Colon (tissue), 2 donors: ENCODE data around the gene NDUFAF2.
"Not testable (repeated sequence)": the region's sequence is repeated elsewhere in the genome, so short reads cannot be mapped to it uniquely, and the experiment has no call there.

Source experiments
- FAIRE-seq: peaks from 2 replicates; lab custom pipeline; 2012; peaks lifted over from hg19 to GRCh38; lab: Jason Lieb, UNC
- donor health status: control.
- donor health status: control.

NDUFAF2 gene

DNA sequence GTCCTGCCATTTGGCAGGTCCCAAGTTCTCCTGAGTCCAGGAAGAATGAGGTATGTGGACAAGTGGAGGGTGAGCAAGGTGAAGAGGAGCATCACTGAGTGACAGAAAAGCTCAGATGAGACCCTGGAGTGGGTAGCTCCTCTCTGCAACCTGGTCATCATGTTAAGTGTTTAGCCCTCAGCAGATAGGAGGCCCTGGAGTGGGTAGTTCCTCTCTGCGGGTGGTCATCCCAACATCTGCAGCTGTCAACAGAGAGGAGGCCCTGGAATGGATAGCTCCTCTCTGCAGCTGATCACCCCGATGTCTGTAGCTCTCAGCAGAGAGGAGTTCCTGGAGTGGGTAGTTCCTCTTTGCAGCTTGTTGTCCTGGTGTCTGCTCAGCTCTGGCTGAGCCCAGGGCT is 48.4 kb downstream of the NDUFAF2 start:
- FAIRE-seq, result no peak

- FAIRE-seq, result no peak
Observed at GRCh38 chr5:60993875-60994571, 49.0 kb downstream of the NDUFAF2 start.

DNA sequence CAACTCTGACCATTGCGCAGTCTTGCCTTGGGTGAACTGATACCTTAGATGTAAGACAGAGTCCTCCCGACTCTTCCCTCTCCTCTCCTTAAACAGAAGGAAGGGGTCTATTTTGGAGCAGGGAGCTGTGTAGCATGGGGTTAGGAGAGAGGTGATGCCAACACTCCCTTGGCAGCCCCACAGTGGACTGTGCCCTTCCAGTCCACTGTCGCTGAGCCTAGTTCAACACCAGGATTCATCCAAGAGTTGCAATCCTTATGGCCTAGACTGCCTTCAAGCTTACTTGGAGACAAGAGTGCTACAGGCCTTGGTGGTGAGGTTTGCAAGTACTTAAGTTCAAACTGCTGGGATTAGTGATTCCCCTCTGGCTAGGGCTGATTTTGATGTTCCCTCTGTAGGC is 51.4 kb downstream of the NDUFAF2 start:
- FAIRE-seq, result no peak

- no peak for FAIRE-seq
Observed at GRCh38 chr5:60997721-60998120, 52.7 kb downstream of the NDUFAF2 start.

GRCh38 chr5:61000887-61001286 is 55.9 kb downstream of the NDUFAF2 start:
- no peak for FAIRE-seq

DNA sequence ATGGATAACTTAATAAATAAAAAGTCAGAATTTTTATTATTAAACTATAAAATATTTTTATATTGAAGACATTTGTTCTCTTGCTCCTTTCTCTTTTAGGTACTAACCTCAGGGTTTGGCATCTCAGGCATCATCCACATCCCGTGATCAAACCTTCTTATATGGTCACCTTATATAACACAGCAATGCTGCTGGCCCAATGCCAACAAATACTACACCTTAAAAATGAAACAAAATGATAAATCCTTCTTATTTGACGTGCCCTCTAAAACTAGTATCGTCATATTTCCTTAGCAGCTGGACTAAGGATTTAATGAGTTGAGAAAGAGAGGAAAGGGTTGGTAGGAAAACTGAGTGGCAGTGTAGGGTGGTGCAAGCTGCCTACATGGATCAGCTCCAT is 56.6 kb downstream of the NDUFAF2 start:
- FAIRE-seq, result no peak

DNA sequence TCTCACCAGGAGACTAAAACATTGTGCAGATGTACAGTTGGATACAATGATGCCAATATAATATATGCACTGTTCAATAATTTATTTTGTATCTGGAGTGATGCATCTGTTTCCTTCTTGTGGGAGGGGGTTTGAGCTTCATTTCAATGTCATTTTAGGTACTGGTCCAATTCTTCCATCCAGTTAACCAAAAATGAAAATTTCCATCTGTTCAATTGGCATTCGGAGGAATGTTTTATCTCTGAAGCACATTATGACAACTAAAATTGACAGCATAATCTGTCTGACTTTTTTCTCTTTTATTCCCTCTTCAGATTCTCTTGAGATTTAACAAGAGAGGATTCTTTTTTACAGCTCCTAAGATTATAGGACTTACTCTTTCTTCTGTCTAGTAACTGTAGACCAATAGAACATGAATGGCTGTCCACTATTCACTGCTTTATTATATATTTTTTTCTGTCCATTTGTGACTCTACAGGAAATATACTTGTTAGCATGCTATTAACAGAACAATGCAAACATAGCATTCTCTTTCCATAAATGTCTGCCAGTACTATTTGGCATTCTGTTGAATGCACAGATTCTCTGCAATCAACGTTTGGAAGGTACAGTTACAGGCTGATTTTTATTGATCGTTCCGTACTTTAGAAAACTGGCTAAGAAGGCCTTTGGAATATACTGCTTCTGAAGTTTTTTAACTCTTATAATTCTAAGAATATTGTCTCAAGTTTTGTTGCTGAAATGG is 57.8 kb downstream of the NDUFAF2 start:
- no peak for FAIRE-seq

- FAIRE-seq, result no peak
Observed at GRCh38 chr5:61004448-61004847, 59.4 kb downstream of the NDUFAF2 start.

DNA sequence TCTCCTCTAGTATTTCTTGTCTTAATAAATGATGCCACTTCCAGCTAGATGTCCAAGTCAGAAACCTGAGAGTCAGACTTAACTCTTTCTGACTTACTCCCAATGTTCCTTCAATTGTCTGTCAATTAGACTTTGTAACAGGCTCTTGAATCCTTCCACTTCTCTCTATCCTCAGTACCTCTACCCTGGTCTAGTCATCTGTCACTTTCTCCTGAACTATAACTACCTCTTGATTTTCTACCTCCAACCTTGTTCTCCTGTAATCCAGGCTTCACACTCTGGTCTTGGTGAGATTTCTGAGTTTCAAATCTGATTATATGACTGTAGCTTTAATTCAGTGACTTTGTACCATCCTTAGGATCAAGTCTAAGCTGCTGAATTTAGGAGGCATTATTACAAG is 64.9 kb downstream of the NDUFAF2 start:
- no peak for FAIRE-seq

DNA sequence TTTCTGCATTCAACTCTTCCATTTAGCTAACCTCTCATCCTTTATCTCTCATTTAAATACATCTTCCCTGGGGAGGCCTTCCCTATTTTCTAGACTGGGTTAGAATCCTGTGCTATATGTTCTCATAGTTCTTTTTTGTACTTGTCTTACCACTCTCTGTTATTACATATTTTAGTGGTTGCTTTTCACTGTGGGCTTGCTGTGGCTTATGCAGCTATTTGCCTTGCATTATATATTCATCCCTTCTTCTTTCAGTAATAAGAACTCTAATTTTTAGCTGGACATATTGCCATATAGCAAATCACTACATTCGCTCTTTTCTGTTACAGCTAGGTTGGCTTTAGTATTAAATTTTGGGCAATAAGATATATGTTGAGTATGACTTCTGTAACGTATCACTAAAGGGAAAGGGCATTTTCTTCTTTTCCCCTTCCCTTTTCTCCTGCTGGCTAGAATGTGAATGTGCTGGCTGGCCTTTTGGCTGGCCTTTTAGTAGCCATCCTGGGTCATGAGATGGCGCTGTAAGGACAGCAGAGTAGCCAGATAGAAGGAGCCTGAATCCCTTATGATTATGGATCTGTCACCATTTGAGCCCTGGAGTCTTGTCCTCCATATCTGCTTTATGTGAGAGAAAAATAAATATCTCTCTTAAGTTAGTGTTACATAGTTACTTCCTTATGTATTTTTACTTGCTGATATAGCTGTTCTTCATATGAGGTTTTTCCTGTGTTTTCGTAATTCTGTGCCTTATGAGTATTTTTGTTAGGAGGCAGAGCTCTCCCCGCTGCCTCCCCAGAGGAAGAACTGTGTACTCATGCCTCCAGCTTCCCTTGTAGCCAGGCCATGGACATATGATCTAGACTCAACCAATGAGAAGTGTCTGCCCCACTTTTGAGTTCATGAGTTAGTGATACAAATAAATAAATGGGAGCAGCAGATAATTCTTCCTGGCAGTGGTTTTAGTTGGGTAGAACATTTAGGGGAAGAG is 65.8 kb downstream of the NDUFAF2 start:
- no peak for FAIRE-seq

DNA sequence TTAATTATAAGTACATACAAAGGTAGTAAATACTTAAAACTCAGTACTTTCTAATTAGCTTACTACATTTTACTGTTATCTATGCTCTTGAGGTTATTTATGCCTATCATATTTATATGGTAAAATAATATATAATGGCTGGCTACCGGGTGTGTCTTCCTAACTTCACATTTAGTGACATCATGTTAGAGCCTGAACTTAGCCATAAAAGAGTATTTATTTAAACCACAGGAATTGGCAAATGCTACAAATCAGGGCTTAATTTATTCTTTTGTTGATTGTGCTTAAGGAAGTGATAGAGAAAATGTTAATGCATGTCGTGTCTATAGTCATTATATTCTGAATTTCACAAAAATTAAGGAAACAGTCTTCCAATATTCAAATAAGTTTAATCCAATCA is 73.1 kb downstream of the NDUFAF2 start:
- FAIRE-seq, result no peak

DNA sequence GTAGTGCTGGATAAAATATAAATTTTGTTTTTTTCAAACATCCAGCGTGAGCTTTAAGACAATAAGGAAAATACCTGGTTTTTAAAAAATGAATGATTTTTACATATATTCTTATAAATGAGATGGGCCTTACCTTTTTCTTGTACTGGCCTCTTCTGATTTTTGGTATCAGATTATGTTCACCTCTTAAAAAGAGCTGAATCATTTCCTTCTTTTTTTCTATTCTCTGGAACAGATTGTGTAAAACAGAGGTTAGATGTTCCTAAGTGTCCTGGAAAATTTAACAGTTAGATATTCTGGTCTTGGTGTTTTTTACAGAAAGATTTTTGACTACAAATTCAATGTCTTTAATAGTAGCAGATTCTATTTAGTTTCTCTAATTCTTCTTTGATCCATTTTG is 74.6 kb downstream of the NDUFAF2 start:
- no peak for FAIRE-seq

DNA sequence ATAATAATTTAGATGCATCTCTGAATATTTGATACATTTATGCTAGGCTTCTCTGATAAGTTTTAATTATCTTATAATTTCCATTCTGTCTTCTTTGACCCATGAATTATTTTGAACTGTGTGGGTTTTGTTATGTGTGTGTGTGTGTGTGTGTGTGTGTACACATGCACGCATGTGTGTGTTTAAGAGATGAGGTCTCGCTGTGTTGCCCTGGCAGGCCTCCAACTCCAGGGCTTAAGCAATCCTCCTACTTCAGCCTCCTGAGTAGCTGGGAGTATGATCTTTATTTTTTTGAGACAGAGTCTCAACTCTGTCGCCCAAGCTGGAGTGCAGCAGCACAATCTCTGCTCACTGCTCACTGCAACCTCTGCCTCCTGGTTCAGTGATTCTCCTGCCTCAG is 75.4 kb downstream of the NDUFAF2 start:
- FAIRE-seq, result no peak

- FAIRE-seq, result no peak
Observed at GRCh38 chr5:61023131-61023530, 78.1 kb downstream of the NDUFAF2 start.

DNA sequence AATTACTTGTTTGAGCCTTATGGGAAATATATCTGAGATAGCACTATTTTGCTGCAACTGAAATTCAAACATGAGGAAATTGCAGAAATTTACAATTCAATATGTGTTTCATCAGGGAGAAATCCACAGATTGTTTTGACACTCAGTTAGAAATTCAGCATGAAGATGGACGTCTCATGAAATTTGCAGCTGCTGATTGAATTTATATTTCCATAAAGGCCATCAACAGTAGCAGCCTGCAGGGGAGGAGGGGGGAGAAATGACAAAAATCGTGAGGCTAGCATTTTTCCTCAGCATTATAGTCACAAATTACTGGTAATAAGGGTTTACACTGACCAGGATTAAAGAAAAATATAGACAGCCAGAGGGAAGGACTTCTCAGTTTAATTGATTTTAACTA is 81.0 kb downstream of the NDUFAF2 start:
- no peak for FAIRE-seq

DNA sequence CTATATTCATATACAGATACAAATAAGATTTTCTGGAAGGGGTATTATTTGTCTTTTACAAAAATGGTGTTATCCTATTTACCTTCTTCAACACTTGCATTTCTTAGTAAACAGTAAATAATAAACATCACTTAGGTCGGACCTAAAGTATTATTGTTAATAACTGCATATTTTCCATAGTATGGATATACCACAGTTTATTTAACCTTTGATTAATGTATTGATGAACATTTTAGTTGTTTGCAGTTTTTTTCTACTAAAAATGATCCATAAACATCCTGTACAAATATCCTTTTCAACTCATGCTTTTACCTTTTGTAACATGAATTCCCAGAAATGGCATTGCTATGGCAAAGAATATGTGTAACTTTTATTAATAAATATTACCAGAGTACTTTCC is 83.4 kb downstream of the NDUFAF2 start:
- no peak for FAIRE-seq

DNA sequence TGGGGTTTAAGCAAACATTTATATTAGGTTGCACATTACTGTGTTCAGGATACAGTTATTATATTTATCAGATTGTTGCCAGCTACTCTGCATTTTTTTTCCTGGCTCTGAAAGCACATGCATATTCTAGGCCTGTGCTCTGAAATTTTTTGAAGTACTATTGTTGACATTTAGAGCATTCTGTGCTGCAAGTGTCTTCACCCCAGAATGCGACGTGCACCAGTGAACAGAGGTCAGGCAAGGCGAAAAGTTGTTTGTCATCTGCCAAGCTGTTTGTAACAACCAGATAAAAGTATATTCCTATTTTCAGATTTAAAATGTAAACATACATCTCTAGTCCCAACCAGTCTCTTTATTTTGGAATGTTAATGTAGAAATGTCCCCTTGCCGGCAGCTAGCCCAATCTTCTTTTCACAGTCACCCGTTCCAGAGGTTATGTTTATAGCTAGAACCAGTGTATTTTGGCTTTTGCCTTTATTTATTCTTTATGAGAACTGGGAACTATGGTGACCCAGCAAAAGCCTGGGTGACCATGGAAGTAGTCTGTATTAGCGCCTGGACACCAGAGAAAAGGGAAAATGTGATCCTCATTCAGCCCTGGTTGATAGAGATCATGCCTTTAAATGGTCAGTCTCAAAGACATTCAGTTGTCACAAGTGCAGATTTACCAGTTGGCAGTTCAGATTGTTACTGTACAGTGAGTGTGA is 84.6 kb downstream of the NDUFAF2 start:
- no peak for FAIRE-seq

DNA sequence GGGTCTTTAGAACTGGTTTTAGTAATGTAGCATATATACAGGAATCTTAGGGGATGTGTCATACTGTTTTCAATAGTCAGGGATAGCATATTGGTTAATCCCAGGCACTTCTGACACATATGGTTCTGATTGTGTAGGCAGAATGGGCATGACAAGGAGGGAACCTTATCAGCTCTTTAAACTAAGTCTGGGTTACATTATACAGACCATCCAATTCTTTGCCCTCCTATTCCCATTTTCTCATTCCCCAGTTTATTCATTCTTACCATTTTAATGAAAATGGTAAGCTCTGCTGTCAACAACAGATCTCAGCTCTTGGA is 85.1 kb downstream of the NDUFAF2 start:
- FAIRE-seq, result no peak

DNA sequence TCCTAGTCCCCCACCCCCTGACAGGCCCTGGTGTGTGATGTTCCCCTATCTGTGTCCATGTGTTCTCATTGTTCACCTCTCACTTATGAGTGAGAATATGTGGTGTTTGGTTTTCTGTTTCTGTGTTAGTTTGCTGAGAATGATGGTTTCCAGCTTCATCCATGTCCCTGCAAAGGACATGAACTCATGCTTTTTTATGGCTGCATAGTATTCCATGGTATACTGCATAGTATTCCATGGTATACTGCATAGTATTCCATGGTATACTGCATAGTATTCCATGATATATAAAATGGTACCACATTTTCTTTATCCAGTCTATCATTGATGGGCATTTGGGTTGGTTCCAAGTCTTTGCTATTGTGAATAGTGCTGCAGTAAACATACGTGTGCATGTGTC is 86.3 kb downstream of the NDUFAF2 start:
- not testable (repeated sequence) for FAIRE-seq

GRCh38 chr5:61044545-61044944 is 99.5 kb downstream of the NDUFAF2 start:
- FAIRE-seq, result no peak

- FAIRE-seq, result no peak
Observed at GRCh38 chr5:61047346-61047745, 102.3 kb downstream of the NDUFAF2 start.

GRCh38 chr5:61048534-61048933 is 103.5 kb downstream of the NDUFAF2 start:
- no peak for FAIRE-seq
